Activated CD4-positive, alpha-beta memory T cell treated with anti-CD3 and anti-CD28 coated beads, Interleukin-2, amount 10 ng/mL, durations not matched to agents 7 days and 5 days (primary cell): ENCODE data around the gene IFNAR1. TPM values are rescaled to one million over a fixed set of nuclear protein-coding genes. Genes with fewer than 3 reads are reported as not detected.
"Not testable (repeated sequence)": the region's sequence is repeated elsewhere in the genome, so short reads cannot be mapped to it uniquely, and the experiment has no call there.

Experiments used
- CTCF ChIA-PET: fragments of 350-600 bp; sonication (Branson Sonifier 250); formaldehyde crosslinking; loops from one replicate; lab custom pipeline; 2021; ENCODE audit warnings: antibody characterized with exemption, inconsistent platforms; lab: Charles Lee
- POLR2A ChIA-PET: fragments of 350-600 bp; sonication (Branson Sonifier 250); formaldehyde crosslinking; loops from one replicate; lab custom pipeline; 2021; ENCODE audit warnings: antibody characterized with exemption; lab: Charles Lee
- DNase-seq: peaks from one replicate; pipeline ENCODE4 v3.0.0-alpha.2; 2020
- H3K27ac Mint-ChIP-seq: one replicate; pipeline ENCODE4 v1.8.0; 2021; ENCODE audit warnings: mild to moderate bottlenecking, mixed read lengths
- H3K27me3 Mint-ChIP-seq: one replicate; pipeline ENCODE4 v1.8.0; 2021; ENCODE audit warnings: mixed read lengths
- H3K36me3 Mint-ChIP-seq: one replicate; pipeline ENCODE4 v1.8.0; 2021; ENCODE audit warnings: low read depth, mixed read lengths
- H3K4me1 Mint-ChIP-seq: one replicate; pipeline ENCODE4 v1.8.0; 2021; ENCODE audit warnings: mixed read lengths
- H3K4me3 Mint-ChIP-seq: one replicate; pipeline ENCODE4 v1.8.0; 2021; ENCODE audit warnings: mild to moderate bottlenecking, mixed read lengths
- H3K9me3 Mint-ChIP-seq: one replicate; pipeline ENCODE4 v1.8.0; 2021; ENCODE audit warnings: mixed read lengths
- total RNA-seq, 2 experiments: library from RNA; stranded (reverse); gene quantifications; one replicate each; pipeline ENCODE4 v1.2.3, GENCODE V29; 2021

The IFNAR1 gene
- total RNA-seq, 2 experiments from 2014 or later = 38.6 to 39.3 TPM

GRCh38 chr21:33372582-33372981, 47.8 kb downstream of the IFNAR1 start:
- POLR2A ChIA-PET = no interaction called here
- Mint-ChIP-seq H3K4me1 (peaks cover 8% of the 10 kb centered on the region), H3K36me3 (peaks cover 14% of the 10 kb centered on the region), H3K27me3 (peaks cover 38% of the 10 kb centered on the region), H3K9me3 (peaks cover 11% of the 10 kb centered on the region), H3K27ac (no peak overlapping the region), H3K4me3 (no peak overlapping the region)
- CTCF ChIA-PET = interaction anchor here (0.7 kb wide), 2 partner anchors 12 to 88 kb away, joined by 3 read pairs; no protein-coding TSS in a partner anchor
- no peak for DNase-seq

GRCh38 chr21:33373451-33373850, 48.7 kb downstream of the IFNAR1 start:
- ChIA-PET CTCF (interaction anchor here (0.7 to 3.6 kb wide), 4 partner anchors 12 to 176 kb away, joined by 3 to 30 read pairs (median 4); no protein-coding TSS in a partner anchor), POLR2A (no interaction called here)
- no peak overlapping the region for H3K4me3 Mint-ChIP-seq
- peaks cover 8% of the 10 kb centered on the region for H3K4me1 Mint-ChIP-seq
- no peak overlapping the region for H3K27ac Mint-ChIP-seq
- no peak for DNase-seq
- peaks cover 5% of the 10 kb centered on the region for H3K36me3 Mint-ChIP-seq
- H3K27me3 Mint-ChIP-seq = peaks cover 44% of the 10 kb centered on the region
- H3K9me3 Mint-ChIP-seq = peaks cover 4% of the 10 kb centered on the region

GRCh38 chr21:33374080-33374449, 49.3 kb downstream of the IFNAR1 start:
- Mint-ChIP-seq H3K9me3 (peaks cover 1% of the 10 kb centered on the region), H3K4me1 (peaks cover 10% of the 10 kb centered on the region), H3K27ac (no peak overlapping the region), H3K27me3 (peaks cover 47% of the 10 kb centered on the region), H3K36me3 (peaks cover 3% of the 10 kb centered on the region), H3K4me3 (no peak overlapping the region)
- CTCF ChIA-PET = interaction anchor here (1.0 to 3.6 kb wide), 3 partner anchors 13 to 176 kb away, joined by 3 to 30 read pairs (median 6); no protein-coding TSS in a partner anchor
- POLR2A ChIA-PET = no interaction called here
- no peak for DNase-seq

GRCh38 chr21:33374450-33375096, 49.8 kb downstream of the IFNAR1 start:
- Mint-ChIP-seq H3K4me1 (peaks cover 12% of the 10 kb centered on the region), H3K27ac (no peak overlapping the region), H3K27me3 (peaks cover 48% of the 10 kb centered on the region), H3K36me3 (peaks cover 3% of the 10 kb centered on the region), H3K4me3 (no peak overlapping the region), H3K9me3 (peaks cover 1% of the 10 kb centered on the region)
- POLR2A ChIA-PET = interaction anchor here (0.6 kb wide), 1 partner anchor 175 kb away, joined by 5 read pairs; no protein-coding TSS in a partner anchor
- CTCF ChIA-PET = interaction anchor here (1.0 to 3.6 kb wide), 7 partner anchors 8 to 178 kb away, joined by 3 to 30 read pairs (median 8); no protein-coding TSS in a partner anchor
- peak; percentile 67 for DNase-seq

GRCh38 chr21:33375101-33375644, 50.4 kb downstream of the IFNAR1 start:
- H3K27me3 Mint-ChIP-seq = peaks cover 48% of the 10 kb centered on the region

GRCh38 chr21:33377221-33377920, 52.6 kb downstream of the IFNAR1 start:
- CTCF ChIA-PET = interaction anchor here (0.8 to 2.7 kb wide), 5 partner anchors 8 to 181 kb away, joined by 3 to 14 read pairs (median 5); no protein-coding TSS in a partner anchor
- Mint-ChIP-seq H3K27ac (no peak overlapping the region), H3K9me3 (no peaks in the 10 kb centered on the region), H3K4me1 (peaks cover 39% of the 10 kb centered on the region), H3K36me3 (no peaks in the 10 kb centered on the region), H3K27me3 (peaks cover 47% of the 10 kb centered on the region), H3K4me3 (no peak overlapping the region)
- no peak for DNase-seq
- POLR2A ChIA-PET = interaction anchor here (1.2 to 1.3 kb wide), 2 partner anchors 15 to 67 kb away, joined by 3 to 4 read pairs; no protein-coding TSS in a partner anchor

More at GRCh38 chr21:33375101-33375644, 50.4 kb downstream of the IFNAR1 start:
- CTCF ChIA-PET = interaction anchor here (0.6 to 3.6 kb wide), 9 partner anchors 9 to 230 kb away, joined by 3 to 30 read pairs (median 6); no protein-coding TSS in a partner anchor
- Mint-ChIP-seq H3K4me3 (no peak overlapping the region), H3K9me3 (peaks cover 1% of the 10 kb centered on the region), H3K36me3 (peaks cover 3% of the 10 kb centered on the region), H3K27ac (no peak overlapping the region), H3K4me1 (peaks cover 18% of the 10 kb centered on the region)
- POLR2A ChIA-PET = interaction anchor here (0.6 to 1.1 kb wide), 3 partner anchors 50 to 175 kb away, joined by 3 to 5 read pairs (median 3); partner anchors contain the start of gene IFNAR1
- DNase-seq = no peak

- H3K27me3 Mint-ChIP-seq = peaks cover 54% of the 10 kb centered on the region
- CTCF ChIA-PET = interaction anchor here (1.5 kb wide), 1 partner anchor 16 kb away, joined by 3 read pairs; no protein-coding TSS in a partner anchor
- no peak overlapping the region for H3K27ac Mint-ChIP-seq
- H3K4me1 Mint-ChIP-seq = peaks cover 46% of the 10 kb centered on the region
- no peaks in the 10 kb centered on the region for H3K9me3 Mint-ChIP-seq
- DNase-seq = no peak
- POLR2A ChIA-PET = interaction anchor here (1.2 to 1.3 kb wide), 2 partner anchors 16 to 67 kb away, joined by 3 to 4 read pairs; no protein-coding TSS in a partner anchor
- no peak overlapping the region for H3K4me3 Mint-ChIP-seq
- no peaks in the 10 kb centered on the region for H3K36me3 Mint-ChIP-seq
Measured at GRCh38 chr21:33378081-33378480, 53.3 kb downstream of the IFNAR1 start.

GRCh38 chr21:33379934-33380333, 55.2 kb downstream of the IFNAR1 start:
- peaks cover 63% of the 10 kb centered on the region for H3K4me1 Mint-ChIP-seq
- peak overlapping the region; percentile 67 for H3K27ac Mint-ChIP-seq
- H3K27me3 Mint-ChIP-seq = peaks cover 60% of the 10 kb centered on the region
- not testable (repeated sequence) for H3K9me3 Mint-ChIP-seq, H3K36me3 Mint-ChIP-seq, H3K4me3 Mint-ChIP-seq, DNase-seq
- CTCF ChIA-PET = interaction anchor here (0.5 to 2.6 kb wide), 6 partner anchors 14 to 1584 kb away, joined by 3 to 16 read pairs (median 4); partner anchors contain the start of gene IFNAR1
- POLR2A ChIA-PET = interaction anchor here (1.0 to 2.2 kb wide), 8 partner anchors 19 to 194 kb away, joined by 3 to 8 read pairs (median 4); partner anchors contain the start of genes IFNAR1, IFNGR2 and TMEM50B

GRCh38 chr21:33380483-33380998, 55.8 kb downstream of the IFNAR1 start:
- Mint-ChIP-seq H3K4me3 (no peak overlapping the region), H3K9me3 (no peaks in the 10 kb centered on the region), H3K27ac (peak overlapping the region; percentile 67), H3K27me3 (peaks cover 61% of the 10 kb centered on the region), H3K36me3 (no peaks in the 10 kb centered on the region), H3K4me1 (peaks cover 63% of the 10 kb centered on the region)
- CTCF ChIA-PET = interaction anchor here (0.9 to 2.6 kb wide), 5 partner anchors 14 to 185 kb away, joined by 3 to 16 read pairs (median 4); partner anchors contain the start of gene IFNAR1
- POLR2A ChIA-PET = interaction anchor here (0.7 to 2.2 kb wide), 8 partner anchors 19 to 195 kb away, joined by 3 to 8 read pairs (median 4); partner anchors contain the start of genes IFNAR1, IFNGR2 and TMEM50B
- peak; percentile 88 for DNase-seq

- not testable (repeated sequence) for DNase-seq, H3K4me3 Mint-ChIP-seq, H3K36me3 Mint-ChIP-seq, H3K9me3 Mint-ChIP-seq, H3K27ac Mint-ChIP-seq
- Mint-ChIP-seq H3K4me1 (peaks cover 63% of the 10 kb centered on the region), H3K27me3 (peaks cover 64% of the 10 kb centered on the region)
- ChIA-PET CTCF (interaction anchor here (1.3 to 2.6 kb wide), 2 partner anchors 15 to 20 kb away, joined by 4 to 16 read pairs; no protein-coding TSS in a partner anchor), POLR2A (interaction anchor here (1.2 to 2.2 kb wide), 5 partner anchors 20 to 99 kb away, joined by 4 to 8 read pairs (median 6); partner anchors contain the start of genes IFNAR1 and TMEM50B)
Measured at GRCh38 chr21:33381381-33381780, 56.6 kb downstream of the IFNAR1 start.

- Mint-ChIP-seq H3K4me1 (peaks cover 63% of the 10 kb centered on the region), H3K9me3 (no peaks in the 10 kb centered on the region), H3K36me3 (no peaks in the 10 kb centered on the region), H3K4me3 (peak overlapping the region; percentile 64), H3K27ac (no peak overlapping the region), H3K27me3 (peaks cover 64% of the 10 kb centered on the region)
- peak; percentile 82 for DNase-seq
- ChIA-PET POLR2A (interaction anchor here (0.7 kb wide), 1 partner anchor 21 kb away, joined by 4 read pairs; no protein-coding TSS in a partner anchor), CTCF (no interaction called here)
Measured at GRCh38 chr21:33383056-33383888, 58.5 kb downstream of the IFNAR1 start.
